Measurements from ENCODE around the gene ELL. TPM values are rescaled to one million over a fixed set of nuclear protein-coding genes. Genes with fewer than 3 reads are reported as not detected.

ELL gene
- total RNA-seq, 1 donor from 2014 or later = 25.3 TPM

- H3K27me3 ChIP-seq = no peaks in the 10 kb centered on the region
- H3K27ac ChIP-seq = peak overlapping the region; percentile 41
- peaks cover 100% of the 10 kb centered on the region for H3K4me1 ChIP-seq
- DNase-seq (ENCODE audit: extremely low spot score in 2 of 2) = no peak
- no peak overlapping the region for H3K4me3 ChIP-seq
- intact Hi-C loops (cut with DNase I) = no loop called here
- H3K9me3 ChIP-seq = no peaks in the 10 kb centered on the region
- TF ChIP-seq CTCF (IDR thresholded peaks at IDR 0.05) (no peak), POLR2A (IDR thresholded peaks at IDR 0.05) (no peak)
- H3K36me3 ChIP-seq = no peaks in the 10 kb centered on the region
Measured at GRCh38 chr19:18502246-18502637, 19.6 kb downstream of the ELL start.

GRCh38 chr19:18501832-18502231, 20.0 kb downstream of the ELL start:
- intact Hi-C loops (cut with DNase I) = no loop called here
- no peak for TF ChIP-seq POLR2AphosphoS5 (IDR thresholded peaks at IDR 0.05; ENCODE audit: insufficient read depth in 1 of 2, low read depth in 1 of 2)
- TF ChIP-seq CTCF (IDR thresholded peaks at IDR 0.05) = no peak
- no peak for TF ChIP-seq POLR2A (IDR thresholded peaks at IDR 0.05)
- no peaks in the 10 kb centered on the region for H3K36me3 ChIP-seq
- no peaks in the 10 kb centered on the region for H3K27me3 ChIP-seq
- no peak for DNase-seq (ENCODE audit: extremely low spot score in 2 of 2)
- H3K27ac ChIP-seq = peak overlapping the region; percentile 41
- no peak overlapping the region for H3K4me3 ChIP-seq
- H3K4me1 ChIP-seq = peaks cover 100% of the 10 kb centered on the region
- H3K9me3 ChIP-seq = no peaks in the 10 kb centered on the region

- Histone ChIP-seq H3K36me3 (no peaks in the 10 kb centered on the region), H3K27me3 (no peaks in the 10 kb centered on the region), H3K27ac (peak overlapping the region; percentile 41), H3K9me3 (no peaks in the 10 kb centered on the region), H3K4me3 (no peak overlapping the region), H3K4me1 (peaks cover 100% of the 10 kb centered on the region)
- intact Hi-C loops (cut with DNase I) = no loop called here
- DNase-seq (ENCODE audit: extremely low spot score in 2 of 2) = no peak
- TF ChIP-seq POLR2AphosphoS5 (IDR thresholded peaks at IDR 0.05; ENCODE audit: insufficient read depth in 1 of 2, low read depth in 1 of 2) (no peak), POLR2A (IDR thresholded peaks at IDR 0.05) (no peak), CTCF (IDR thresholded peaks at IDR 0.05) (no peak)
Measured at GRCh38 chr19:18501351-18501750, 20.5 kb downstream of the ELL start.

DNA sequence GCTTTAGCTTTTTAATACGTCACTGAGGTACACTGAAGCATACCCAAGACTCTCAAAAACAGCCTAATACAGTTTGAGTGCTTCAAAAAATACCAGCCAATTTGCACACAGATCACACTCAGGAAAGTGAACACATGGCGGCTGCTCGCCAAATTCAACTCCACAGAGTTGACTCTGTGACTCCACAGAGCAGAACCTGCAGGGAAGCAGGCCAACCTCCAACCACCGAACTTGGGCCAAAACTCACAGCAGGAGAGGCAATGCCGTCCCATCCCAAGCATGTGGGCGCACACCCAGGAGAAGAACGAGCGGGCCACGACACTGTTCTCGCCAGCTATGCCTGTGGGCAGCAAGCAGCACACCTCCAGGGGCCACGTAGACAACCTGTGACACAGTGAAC, 21.1 kb downstream of the ELL start:
- Histone ChIP-seq H3K27me3 (no peaks in the 10 kb centered on the region), H3K4me3 (no peak overlapping the region), H3K36me3 (no peaks in the 10 kb centered on the region), H3K9me3 (no peaks in the 10 kb centered on the region), H3K27ac (no peak overlapping the region), H3K4me1 (peaks cover 100% of the 10 kb centered on the region)
- intact Hi-C loops (cut with DNase I) = no loop called here
- TF ChIP-seq CTCF (IDR thresholded peaks at IDR 0.05) = no peak
- TF ChIP-seq POLR2AphosphoS5 (IDR thresholded peaks at IDR 0.05; ENCODE audit: insufficient read depth in 1 of 2, low read depth in 1 of 2) = no peak
- TF ChIP-seq POLR2A (IDR thresholded peaks at IDR 0.05) = no peak
- DNase-seq (ENCODE audit: extremely low spot score in 2 of 2) = no peak

- intact Hi-C loops (cut with DNase I) = no loop called here
- Histone ChIP-seq H3K4me3 (no peak overlapping the region), H3K27ac (no peak overlapping the region), H3K27me3 (no peaks in the 10 kb centered on the region), H3K36me3 (no peaks in the 10 kb centered on the region), H3K4me1 (peaks cover 100% of the 10 kb centered on the region), H3K9me3 (no peaks in the 10 kb centered on the region)
- TF ChIP-seq POLR2A (IDR thresholded peaks at IDR 0.05) (no peak), POLR2AphosphoS5 (IDR thresholded peaks at IDR 0.05; ENCODE audit: insufficient read depth in 1 of 2, low read depth in 1 of 2) (no peak), CTCF (IDR thresholded peaks at IDR 0.05) (no peak)
- DNase-seq (ENCODE audit: extremely low spot score in 2 of 2) = no peak
Measured at GRCh38 chr19:18500376-18500775, 21.5 kb downstream of the ELL start.
